ENCODE measurements around the gene NMB. TPM values are rescaled to one million over a fixed set of nuclear protein-coding genes. Genes with fewer than 3 reads are reported as not detected.

NMB gene
- total and polyA plus RNA-seq, 7 donors = 0.69 to 8.9 (median 7.9) TPM

DNA sequence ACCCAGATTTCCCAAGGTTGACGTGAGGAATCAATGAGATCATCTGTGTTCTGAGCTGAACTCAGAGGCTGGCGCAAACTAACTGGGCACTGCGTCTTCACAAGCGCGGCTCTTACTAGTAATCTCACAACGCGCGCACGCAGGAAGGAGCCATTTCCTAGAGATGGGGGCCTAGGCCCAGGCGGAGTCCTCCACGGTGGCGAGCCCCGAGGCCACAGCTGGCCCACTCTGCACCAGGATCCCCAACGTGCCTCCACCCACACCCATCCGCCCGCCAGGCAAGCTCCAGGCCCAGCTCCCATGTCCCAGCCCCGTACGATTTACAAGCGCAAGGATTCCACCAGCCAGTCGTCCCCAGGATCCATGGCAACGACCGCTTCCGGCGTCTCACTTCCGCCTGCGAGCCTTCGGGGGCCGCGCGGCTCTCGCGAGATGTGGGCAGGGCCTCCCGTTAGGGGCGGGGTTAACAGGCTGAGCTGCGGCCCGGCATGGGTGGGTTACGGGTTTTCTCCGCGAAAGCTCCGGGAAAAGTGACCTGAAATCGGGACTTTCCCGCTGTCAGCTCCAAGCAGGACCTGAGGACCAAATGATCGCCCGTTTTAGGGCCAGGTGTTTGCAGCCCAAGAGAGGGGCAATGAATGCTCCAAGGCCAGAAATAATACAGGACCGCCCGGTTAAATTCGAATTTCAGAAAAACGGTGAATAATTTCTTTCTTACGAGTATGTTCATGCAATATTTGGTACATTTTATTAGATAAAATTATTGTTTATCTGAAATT, 3.9 kb downstream of the NMB start, which contains the start of gene WDR73:
TSS of gene WDR73 (minus strand) at position 374 of the 779 bp plus-strand sequence. CDS start at position 365, 9 bp downstream.
- WGBS, 2 donors = 0% methylated on average over 49 of the region's 49 CpGs
- peak; percentile 99 for DNase-seq
- peak within 1 kb of the TSS; percentile 87 to 92 (median 88) for H3K27ac ChIP-seq
- H3K27me3 ChIP-seq = no peaks in the 10 kb centered on the region
- peaks cover 0 to 37% (median 15%) of the 10 kb centered on the region in 4 donors for H3K36me3 ChIP-seq
- H3K4me3 ChIP-seq = peak within 1 kb of the TSS; percentile 70 to 85 (median 78)
- TF ChIP-seq EP300 (IDR thresholded peaks at IDR 0.05) (no peak), POLR2AphosphoS5 (IDR thresholded peaks at IDR 0.05) (peak; percentile 84 to 92 (median 88)), POLR2A (IDR thresholded peaks at IDR 0.05) (peak; percentile 57 to 68)
- TF ChIP-seq, protein P1, sequence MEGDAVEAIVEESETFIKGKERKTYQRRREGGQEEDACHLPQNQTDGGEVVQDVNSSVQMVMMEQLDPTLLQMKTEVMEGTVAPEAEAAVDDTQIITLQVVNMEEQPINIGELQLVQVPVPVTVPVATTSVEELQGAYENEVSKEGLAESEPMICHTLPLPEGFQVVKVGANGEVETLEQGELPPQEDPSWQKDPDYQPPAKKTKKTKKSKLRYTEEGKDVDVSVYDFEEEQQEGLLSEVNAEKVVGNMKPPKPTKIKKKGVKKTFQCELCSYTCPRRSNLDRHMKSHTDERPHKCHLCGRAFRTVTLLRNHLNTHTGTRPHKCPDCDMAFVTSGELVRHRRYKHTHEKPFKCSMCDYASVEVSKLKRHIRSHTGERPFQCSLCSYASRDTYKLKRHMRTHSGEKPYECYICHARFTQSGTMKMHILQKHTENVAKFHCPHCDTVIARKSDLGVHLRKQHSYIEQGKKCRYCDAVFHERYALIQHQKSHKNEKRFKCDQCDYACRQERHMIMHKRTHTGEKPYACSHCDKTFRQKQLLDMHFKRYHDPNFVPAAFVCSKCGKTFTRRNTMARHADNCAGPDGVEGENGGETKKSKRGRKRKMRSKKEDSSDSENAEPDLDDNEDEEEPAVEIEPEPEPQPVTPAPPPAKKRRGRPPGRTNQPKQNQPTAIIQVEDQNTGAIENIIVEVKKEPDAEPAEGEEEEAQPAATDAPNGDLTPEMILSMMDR (IDR thresholded peaks at IDR 0.05) = no peak
- intact Hi-C loops (cut with DNase I) = loop anchor here (1.0 to 5.0 kb wide), 4 partner anchors 20 to 163 kb away; partner anchors contain the start of genes ALPK3 and ZNF592
- peaks cover 0 to 46% (median 38%) of the 10 kb centered on the region in 4 donors for H3K4me1 ChIP-seq
- H3K9me3 ChIP-seq = no peaks in the 10 kb centered on the region

GRCh38 chr15:84653584-84653909, 4.5 kb downstream of the NMB start:
- TF ChIP-seq EP300 (IDR thresholded peaks at IDR 0.05) (no peak), POLR2A (IDR thresholded peaks at IDR 0.05) (no peak), POLR2AphosphoS5 (IDR thresholded peaks at IDR 0.05) (no peak)
- TF ChIP-seq, protein P1 (IDR thresholded peaks at IDR 0.05) = no peak
- Histone ChIP-seq H3K27me3 (no peaks in the 10 kb centered on the region), H3K36me3 (peaks cover 4 to 42% (median 17%) of the 10 kb centered on the region in 4 donors), H3K4me3 (peak overlapping the region; percentile 70 to 85 (median 78)), H3K4me1 (peaks cover 0 to 47% (median 37%) of the 10 kb centered on the region in 4 donors), H3K9me3 (no peaks in the 10 kb centered on the region), H3K27ac (peak overlapping the region; percentile 87 to 92 (median 88))
- no peak for DNase-seq
- intact Hi-C loops (cut with DNase I) = loop anchor here (5.0 kb wide), 1 partner anchor 164 kb away; the partner anchor contains the start of gene ALPK3
- 10 to 20% methylated on average over 7 of the region's 7 CpGs for WGBS, 2 donors

- peak overlapping the region in 1 of 4 donors; percentile 15 for H3K27ac ChIP-seq
- peaks cover 26 to 81% (median 51%) of the 10 kb centered on the region in 4 donors for H3K36me3 ChIP-seq
- 96 to 99% methylated on average over 2 of the region's 2 CpGs for WGBS, 2 donors
- no peaks in the 10 kb centered on the region for H3K27me3 ChIP-seq
- intact Hi-C loops (cut with DNase I) = loop anchor here (5.0 kb wide), 1 partner anchor 168 kb away; the partner anchor contains the start of gene ALPK3
- DNase-seq = no peak
- H3K4me1 ChIP-seq = peaks cover 0 to 32% (median 17%) of the 10 kb centered on the region in 4 donors
- no peaks in the 10 kb centered on the region for H3K9me3 ChIP-seq
- no peak for TF ChIP-seq POLR2A (IDR thresholded peaks at IDR 0.05)
- TF ChIP-seq POLR2AphosphoS5 (IDR thresholded peaks at IDR 0.05) = no peak
- no peak for TF ChIP-seq EP300 (IDR thresholded peaks at IDR 0.05)
- TF ChIP-seq, protein P1 (IDR thresholded peaks at IDR 0.05) = no peak
- H3K4me3 ChIP-seq = no peak overlapping the region
These were observed 8.3 kb downstream of the NMB start for GRCh38 chr15:84649706-84650105.

DNA sequence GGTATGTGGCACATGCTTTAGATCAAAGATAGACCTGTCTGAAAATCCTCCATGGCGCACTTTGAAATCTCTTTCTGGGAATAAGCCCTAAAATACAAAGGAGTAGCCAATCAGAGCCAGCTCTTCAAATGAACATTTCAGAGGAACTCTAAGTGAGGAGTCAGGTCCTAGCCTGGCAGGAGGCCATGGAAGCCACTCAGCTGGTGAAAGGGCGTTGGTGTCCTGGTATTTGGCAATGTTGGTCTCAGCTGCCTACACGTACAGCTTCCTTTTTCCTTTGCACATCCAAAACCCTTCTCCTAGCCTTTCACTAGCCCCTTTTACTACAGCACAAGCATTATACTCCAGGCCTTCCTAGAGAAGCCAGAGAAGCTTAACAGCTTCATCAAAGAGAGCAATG, 9.5 kb downstream of the NMB start:
- peaks cover 0 to 30% (median 15%) of the 10 kb centered on the region in 4 donors for H3K4me1 ChIP-seq
- H3K4me3 ChIP-seq = no peak overlapping the region
- DNase-seq = peak; percentile 77
- TF ChIP-seq EP300 (IDR thresholded peaks at IDR 0.05) = no peak
- TF ChIP-seq POLR2AphosphoS5 (IDR thresholded peaks at IDR 0.05) = no peak
- H3K27me3 ChIP-seq = no peaks in the 10 kb centered on the region
- WGBS, 2 donors = 61 to 87% methylated on average over 3 of the region's 3 CpGs
- H3K9me3 ChIP-seq = no peaks in the 10 kb centered on the region
- intact Hi-C loops (cut with DNase I) = no loop called here
- peaks cover 26 to 92% (median 56%) of the 10 kb centered on the region in 4 donors for H3K36me3 ChIP-seq
- H3K27ac ChIP-seq = no peak overlapping the region

DNA sequence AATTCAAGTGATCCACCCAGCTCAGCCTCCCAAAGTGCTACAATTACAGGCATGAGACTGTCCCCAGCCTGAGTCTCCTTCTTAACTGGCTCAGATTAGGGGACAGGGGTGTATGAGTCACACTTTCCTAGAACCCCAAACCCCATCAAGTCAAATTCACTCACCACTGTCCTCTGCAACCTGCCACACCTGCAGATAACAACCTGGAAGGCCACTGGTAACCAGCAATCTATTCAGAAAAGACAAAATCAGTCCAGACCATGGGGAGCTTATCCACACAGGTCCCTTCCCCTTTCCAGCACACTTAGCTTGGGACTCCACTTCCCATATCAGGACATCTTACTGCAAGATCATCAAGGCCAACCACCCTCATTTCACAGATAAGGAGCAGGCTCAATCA, 10.3 kb downstream of the NMB start:
- TF ChIP-seq, protein P1 (IDR thresholded peaks at IDR 0.05) = no peak
- no peak for TF ChIP-seq EP300 (IDR thresholded peaks at IDR 0.05)
- Histone ChIP-seq H3K27me3 (no peaks in the 10 kb centered on the region), H3K27ac (no peak overlapping the region), H3K4me1 (peaks cover 0 to 22% (median 6%) of the 10 kb centered on the region in 4 donors), H3K36me3 (peaks cover 28 to 100% (median 64%) of the 10 kb centered on the region in 4 donors), H3K4me3 (no peak overlapping the region), H3K9me3 (no peaks in the 10 kb centered on the region)
- DNase-seq = no peak
- intact Hi-C loops (cut with DNase I) = no loop called here

Measured in sigmoid colon (tissue), 7 donors.